ENCODE measurements around the gene SYNE4. TPM values are rescaled to one million over a fixed set of nuclear protein-coding genes. Genes with fewer than 3 reads are reported as not detected.
A peak's percentile ranks its signal among the peaks of the same experiment; 100 is the strongest.

The SYNE4 gene
- total RNA-seq, 1 experiment from 2014 or later = 1.1 TPM

DNA sequence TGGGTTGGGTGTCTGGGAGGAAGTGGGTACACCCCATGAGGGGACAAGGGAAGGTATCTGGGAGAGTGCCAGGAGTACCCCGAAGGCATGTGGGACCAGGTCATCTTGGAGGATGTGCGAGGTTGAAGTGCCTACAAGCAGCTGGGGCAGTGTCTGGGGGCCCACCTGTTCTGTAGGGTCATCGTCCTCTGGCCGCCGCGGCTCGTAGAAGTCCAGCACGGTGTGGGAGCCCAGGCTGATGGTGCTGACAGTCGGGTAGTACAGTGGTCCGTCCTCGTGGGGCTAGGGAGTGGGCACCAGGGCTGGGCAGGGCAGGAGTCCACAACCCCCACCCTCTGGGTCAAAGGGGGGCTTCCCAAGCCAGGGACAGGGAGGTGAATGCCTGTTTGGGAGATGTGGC lies 1.8 kb upstream of the SYNE4 start:
- Histone ChIP-seq H3K9me3 (ENCODE audit: control insufficient read depth, insufficient read depth, low read depth, low read length) (no peaks in the 10 kb centered on the region), H3K27ac (ENCODE audit: low read length) (no peak overlapping the region), H3K4me3 (ENCODE audit: low read depth in 2 of 2, low read length in 2 of 2) (no peak overlapping the region), H3K27me3 (ENCODE audit: control insufficient read depth, insufficient read depth, low read length) (no peaks in the 10 kb centered on the region), H3K36me3 (ENCODE audit: control insufficient read depth, insufficient read depth, low read length) (no peaks in the 10 kb centered on the region), H3K4me1 (ENCODE audit: control insufficient read depth, insufficient read depth, low read length) (peaks cover 25% of the 10 kb centered on the region)
- ChIA-PET CTCF (no interaction called here), POLR2A (no interaction called here)
- ATAC-seq (no peak), DNase-seq (ENCODE audit: low read depth, low spot score) (no peak)
- TF ChIP-seq SIN3A (IDR thresholded peaks at IDR 0.05; ENCODE audit: borderline replicate concordance, insufficient read depth, low read depth, low read length) = no peak
- TF ChIP-seq, protein P1, sequence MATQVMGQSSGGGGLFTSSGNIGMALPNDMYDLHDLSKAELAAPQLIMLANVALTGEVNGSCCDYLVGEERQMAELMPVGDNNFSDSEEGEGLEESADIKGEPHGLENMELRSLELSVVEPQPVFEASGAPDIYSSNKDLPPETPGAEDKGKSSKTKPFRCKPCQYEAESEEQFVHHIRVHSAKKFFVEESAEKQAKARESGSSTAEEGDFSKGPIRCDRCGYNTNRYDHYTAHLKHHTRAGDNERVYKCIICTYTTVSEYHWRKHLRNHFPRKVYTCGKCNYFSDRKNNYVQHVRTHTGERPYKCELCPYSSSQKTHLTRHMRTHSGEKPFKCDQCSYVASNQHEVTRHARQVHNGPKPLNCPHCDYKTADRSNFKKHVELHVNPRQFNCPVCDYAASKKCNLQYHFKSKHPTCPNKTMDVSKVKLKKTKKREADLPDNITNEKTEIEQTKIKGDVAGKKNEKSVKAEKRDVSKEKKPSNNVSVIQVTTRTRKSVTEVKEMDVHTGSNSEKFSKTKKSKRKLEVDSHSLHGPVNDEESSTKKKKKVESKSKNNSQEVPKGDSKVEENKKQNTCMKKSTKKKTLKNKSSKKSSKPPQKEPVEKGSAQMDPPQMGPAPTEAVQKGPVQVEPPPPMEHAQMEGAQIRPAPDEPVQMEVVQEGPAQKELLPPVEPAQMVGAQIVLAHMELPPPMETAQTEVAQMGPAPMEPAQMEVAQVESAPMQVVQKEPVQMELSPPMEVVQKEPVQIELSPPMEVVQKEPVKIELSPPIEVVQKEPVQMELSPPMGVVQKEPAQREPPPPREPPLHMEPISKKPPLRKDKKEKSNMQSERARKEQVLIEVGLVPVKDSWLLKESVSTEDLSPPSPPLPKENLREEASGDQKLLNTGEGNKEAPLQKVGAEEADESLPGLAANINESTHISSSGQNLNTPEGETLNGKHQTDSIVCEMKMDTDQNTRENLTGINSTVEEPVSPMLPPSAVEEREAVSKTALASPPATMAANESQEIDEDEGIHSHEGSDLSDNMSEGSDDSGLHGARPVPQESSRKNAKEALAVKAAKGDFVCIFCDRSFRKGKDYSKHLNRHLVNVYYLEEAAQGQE (IDR thresholded peaks at IDR 0.05; ENCODE audit: insufficient read depth in 1 of 2, low read depth in 2 of 2, low read length in 1 of 2) = no peak
- TF ChIP-seq TCF7L2 (IDR thresholded peaks at IDR 0.05; ENCODE audit: low read depth, low read length) = no peak
- no peak for TF ChIP-seq POLR2AphosphoS5 (IDR thresholded peaks at IDR 0.05; ENCODE audit: low read depth, low read length)
- TF ChIP-seq, protein P2, sequence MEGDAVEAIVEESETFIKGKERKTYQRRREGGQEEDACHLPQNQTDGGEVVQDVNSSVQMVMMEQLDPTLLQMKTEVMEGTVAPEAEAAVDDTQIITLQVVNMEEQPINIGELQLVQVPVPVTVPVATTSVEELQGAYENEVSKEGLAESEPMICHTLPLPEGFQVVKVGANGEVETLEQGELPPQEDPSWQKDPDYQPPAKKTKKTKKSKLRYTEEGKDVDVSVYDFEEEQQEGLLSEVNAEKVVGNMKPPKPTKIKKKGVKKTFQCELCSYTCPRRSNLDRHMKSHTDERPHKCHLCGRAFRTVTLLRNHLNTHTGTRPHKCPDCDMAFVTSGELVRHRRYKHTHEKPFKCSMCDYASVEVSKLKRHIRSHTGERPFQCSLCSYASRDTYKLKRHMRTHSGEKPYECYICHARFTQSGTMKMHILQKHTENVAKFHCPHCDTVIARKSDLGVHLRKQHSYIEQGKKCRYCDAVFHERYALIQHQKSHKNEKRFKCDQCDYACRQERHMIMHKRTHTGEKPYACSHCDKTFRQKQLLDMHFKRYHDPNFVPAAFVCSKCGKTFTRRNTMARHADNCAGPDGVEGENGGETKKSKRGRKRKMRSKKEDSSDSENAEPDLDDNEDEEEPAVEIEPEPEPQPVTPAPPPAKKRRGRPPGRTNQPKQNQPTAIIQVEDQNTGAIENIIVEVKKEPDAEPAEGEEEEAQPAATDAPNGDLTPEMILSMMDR (IDR thresholded peaks at IDR 0.05) = no peak
- no TSS peak for BruUV-seq (replicated peaks)
- intact Hi-C loops (cut with micrococcal nuclease; ENCODE audit: unreplicated experiment) (no loop called here), in situ Hi-C loops (cut with HindIII; ENCODE audit: low pct_unique_long_range_greater_than_20kb, low sequenced_read_pairs) (no loop called here)

DNA sequence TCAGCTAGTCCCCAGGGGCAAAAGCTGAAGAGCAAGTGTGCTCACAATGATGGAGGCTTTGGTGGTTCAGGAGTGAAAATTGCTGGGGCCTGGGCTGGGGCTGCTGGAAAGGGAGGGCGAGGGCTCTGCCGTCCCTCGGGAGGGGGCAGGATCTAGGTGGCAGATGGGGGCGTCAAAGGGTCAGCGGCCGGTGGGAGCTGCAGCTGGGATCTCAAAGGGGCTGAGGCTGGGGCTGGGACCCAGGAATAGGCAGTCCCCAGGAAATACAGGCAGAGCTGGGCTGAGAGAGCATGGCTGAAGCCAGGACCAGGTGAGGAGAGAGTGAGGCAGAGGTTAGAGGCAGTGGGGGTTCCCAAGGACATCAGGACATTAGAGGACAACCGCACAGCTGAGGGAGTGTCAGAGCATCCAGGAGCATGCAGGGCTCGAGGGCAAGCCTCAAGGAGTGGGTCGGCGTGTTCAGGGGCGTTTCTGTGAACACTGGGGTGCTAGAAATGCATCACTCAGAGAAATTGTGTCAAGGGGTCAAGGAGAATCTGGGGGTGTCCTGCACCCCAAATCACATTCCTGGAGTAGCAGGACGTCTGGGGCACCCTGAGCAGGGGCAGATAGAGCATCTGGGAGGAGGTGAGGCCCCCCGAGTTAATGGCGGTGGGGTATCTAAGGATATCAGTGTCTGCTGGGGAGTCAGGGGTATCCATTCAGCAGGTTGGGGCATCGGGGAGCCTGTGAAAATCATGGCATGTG lies 1.2 kb upstream of the SYNE4 start:
- CTCF ChIA-PET = no interaction called here
- TF ChIP-seq SIN3A (IDR thresholded peaks at IDR 0.05; ENCODE audit: borderline replicate concordance, insufficient read depth, low read depth, low read length) (no peak), TCF7L2 (IDR thresholded peaks at IDR 0.05; ENCODE audit: low read depth, low read length) (no peak), POLR2AphosphoS5 (IDR thresholded peaks at IDR 0.05; ENCODE audit: low read depth, low read length) (no peak)
- TF ChIP-seq, protein P2 (IDR thresholded peaks at IDR 0.05) = no peak
- TF ChIP-seq, protein P1 (IDR thresholded peaks at IDR 0.05; ENCODE audit: insufficient read depth in 1 of 2, low read depth in 2 of 2, low read length in 1 of 2) = no peak

More for the DNA sequence above, 1.2 kb upstream of the SYNE4 start:
- POLR2A ChIA-PET = no interaction called here
- Histone ChIP-seq H3K36me3 (ENCODE audit: control insufficient read depth, insufficient read depth, low read length) (no peaks in the 10 kb centered on the region), H3K27me3 (ENCODE audit: control insufficient read depth, insufficient read depth, low read length) (no peaks in the 10 kb centered on the region), H3K4me1 (ENCODE audit: control insufficient read depth, insufficient read depth, low read length) (peaks cover 19% of the 10 kb centered on the region), H3K4me3 (ENCODE audit: low read depth in 2 of 2, low read length in 2 of 2) (peak overlapping the region; percentile 46 to 64), H3K27ac (ENCODE audit: low read length) (peak overlapping the region; percentile 62), H3K9me3 (ENCODE audit: control insufficient read depth, insufficient read depth, low read depth, low read length) (no peaks in the 10 kb centered on the region)
- in situ Hi-C loops (cut with HindIII; ENCODE audit: low pct_unique_long_range_greater_than_20kb, low sequenced_read_pairs) (no loop called here), intact Hi-C loops (cut with micrococcal nuclease; ENCODE audit: unreplicated experiment) (no loop called here)
- ATAC-seq = no peak
- BruUV-seq (replicated peaks) = no TSS peak
- DNase-seq (ENCODE audit: low read depth, low spot score) = no peak

All from Panc1 (cell line).